GM19468 (cell line): ENCODE results near the gene ZNF221.
"Not testable (repeated sequence)": the region's sequence is repeated elsewhere in the genome, so short reads cannot be mapped to it uniquely, and the experiment has no call there.

Source experiments
- ATAC-seq: cut with Tn5 transposase; IDR thresholded peaks from one replicate; pipeline ENCODE4 v1.9.1; 2021; ENCODE audit warnings: mild to moderate bottlenecking, moderate library complexity, moderate number of reproducible peaks; ENCODE audit not compliant: unreplicated experiment; ENCODE audit errors: extremely low read depth

ZNF221 gene

DNA sequence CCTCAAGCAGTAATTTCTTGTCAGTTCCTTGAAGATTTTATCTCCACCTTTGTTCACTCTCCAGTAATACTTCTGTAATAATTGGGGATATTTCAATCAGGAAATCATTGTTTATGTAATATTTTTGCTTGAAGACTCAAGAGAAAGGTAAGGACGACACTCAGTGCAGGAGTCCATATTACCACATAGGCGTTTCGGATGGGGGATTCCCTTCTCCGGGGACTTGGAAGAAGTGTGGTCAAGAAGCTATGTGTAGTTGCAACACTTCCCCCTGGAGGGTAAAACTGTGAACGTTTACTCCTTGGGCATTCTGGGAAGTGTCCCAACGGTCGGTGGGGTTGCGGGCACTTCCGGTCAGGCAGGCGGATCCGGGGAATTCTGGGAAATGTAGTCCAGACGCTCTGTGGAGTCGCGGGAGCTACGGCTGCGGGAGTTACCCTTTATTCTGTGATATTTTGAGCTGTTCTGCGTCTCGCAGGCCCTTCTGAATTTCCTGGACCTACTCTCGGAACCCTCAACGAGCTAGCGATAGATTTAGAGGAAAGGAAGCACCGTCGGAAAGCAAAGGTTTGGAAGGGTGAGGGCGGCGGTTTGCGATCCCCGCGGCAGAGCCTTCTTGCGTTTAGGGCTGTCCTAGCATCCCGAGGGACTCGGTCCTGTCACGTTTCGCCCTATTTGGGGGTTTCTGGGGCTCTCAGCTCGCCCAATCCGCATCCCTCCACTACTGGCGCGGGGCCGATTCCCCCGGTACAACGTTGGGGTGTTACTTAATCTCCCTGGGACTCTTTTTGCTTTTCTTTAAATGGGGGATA lies at the start of gene ZNF221:
Gene ZNF221 (plus strand): TSS at position 395 of the 812 bp plus-strand sequence. CDS start 11,499 bp downstream, outside the sequence.
- peak; percentile 75 for ATAC-seq

DNA sequence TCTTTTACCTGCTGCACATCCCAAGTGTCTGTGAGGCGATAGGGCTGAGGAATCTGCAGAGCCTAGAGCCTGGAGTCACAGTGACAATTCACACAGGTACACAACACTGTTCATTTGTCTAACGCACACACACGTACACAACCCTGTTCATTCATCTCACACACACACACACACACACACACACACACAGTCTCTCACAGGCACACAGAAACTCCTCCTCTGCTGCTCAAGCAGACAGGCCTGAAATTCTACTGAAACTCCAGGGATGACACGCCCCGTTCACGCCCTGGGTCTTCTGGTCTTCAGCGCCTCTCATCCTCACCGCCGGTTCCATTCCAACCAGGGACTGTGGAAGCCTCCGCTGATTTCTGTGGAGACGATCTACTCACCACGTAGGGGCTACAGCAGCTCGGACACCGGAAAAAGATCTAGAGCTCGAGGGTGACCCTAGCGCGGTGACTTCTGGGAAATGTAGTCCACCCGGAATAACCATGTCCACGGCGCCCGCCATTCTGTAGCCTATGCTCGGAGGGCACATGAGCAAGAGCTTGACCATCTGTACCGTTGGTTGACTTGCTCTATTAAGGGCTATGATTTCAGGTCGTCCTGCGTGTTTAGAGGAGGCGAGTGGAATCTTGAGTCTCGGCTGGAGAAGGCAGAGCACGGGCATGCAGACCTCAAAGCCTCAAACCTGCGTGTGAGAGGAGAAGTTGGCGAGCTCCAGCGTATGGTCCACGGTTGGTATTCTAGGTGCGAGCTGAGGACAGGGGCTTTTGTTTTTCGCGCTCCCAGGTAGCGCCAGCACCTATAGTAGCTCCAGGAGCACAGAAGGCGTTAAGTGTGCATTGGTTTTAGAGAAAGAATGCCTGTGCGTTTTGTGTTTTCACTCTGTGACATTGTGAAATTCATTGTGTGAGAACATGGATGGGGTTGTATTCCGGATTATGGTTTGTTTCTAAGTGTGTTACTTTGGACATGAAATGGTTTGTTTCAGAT lies 49.3 kb upstream of the ZNF221 start:
- ATAC-seq = no peak

DNA sequence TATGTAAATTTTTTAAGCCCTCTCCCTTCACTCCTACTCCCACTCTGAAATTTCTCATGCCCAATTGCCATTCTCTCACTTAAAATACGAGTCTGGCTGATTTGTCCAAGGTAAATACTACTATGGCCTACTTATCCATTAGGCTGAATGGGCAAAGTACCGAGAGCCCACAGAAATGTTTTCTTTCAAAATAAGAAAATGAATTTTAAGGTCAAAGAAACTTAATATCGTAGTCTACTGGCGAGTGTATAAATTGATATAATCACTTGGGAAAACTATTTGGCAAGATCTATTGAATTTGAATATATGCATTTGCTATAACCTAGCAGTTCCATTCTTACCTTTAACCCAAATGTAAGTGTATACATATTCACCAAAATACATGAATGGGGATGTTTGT lies 48.6 kb upstream of the ZNF221 start:
- ATAC-seq = no peak

DNA sequence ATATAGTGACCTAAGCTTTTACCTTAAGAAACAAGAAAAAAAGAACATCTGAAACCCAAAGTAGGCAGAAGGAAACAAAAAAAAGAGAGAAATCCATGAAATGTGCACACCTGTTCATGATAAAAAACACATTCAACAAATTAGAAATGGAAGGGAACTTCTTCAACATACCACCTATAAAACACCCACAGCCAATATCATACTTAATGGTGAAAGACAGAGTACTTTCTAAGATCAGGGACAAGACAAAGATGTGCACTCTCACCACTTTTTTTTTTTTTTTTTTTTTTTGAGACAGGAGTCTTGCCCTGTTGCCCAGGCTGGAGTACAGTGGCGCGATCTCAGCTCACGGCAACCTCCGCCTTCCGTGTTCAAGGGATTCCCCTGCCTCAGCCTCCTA lies 45.1 kb upstream of the ZNF221 start:
- ATAC-seq = no peak

DNA sequence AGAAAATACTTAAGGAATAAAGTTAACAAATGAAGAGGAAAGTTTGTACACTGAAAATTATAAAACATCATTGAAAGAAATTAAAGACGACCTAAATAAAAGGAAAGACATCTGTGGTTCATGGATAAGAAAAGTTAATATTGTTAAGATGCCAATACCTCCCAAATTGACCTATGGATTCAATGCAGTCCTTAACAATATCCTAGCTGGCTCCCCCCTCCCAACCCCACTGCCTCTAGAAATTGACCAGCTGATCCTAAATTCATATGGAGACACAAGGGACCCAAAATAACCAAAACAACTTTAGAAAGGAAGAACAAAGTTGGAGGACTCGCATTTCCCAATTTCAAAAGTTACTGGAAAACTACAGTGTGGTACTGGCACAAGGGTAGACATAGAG lies 44.3 kb upstream of the ZNF221 start:
- ATAC-seq = no peak

DNA sequence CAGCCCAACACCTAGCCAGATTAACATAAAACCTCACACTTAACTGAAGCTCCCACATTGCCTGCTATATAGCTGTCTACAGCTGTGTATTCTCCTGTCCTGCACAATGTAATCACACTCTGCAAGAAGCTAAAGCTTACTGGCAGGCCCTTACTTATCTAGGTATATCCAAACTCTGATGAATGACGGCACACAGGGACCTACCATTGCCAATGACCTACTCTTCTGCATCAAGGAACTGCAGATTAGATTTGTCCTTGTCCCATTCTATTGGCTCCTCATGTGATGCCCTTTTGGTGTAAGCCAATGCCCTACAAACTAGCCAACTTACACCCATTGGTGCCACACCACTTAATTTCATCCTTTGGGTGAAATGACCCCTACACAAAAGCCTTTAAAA lies 42.4 kb upstream of the ZNF221 start:
- no peak for ATAC-seq

DNA sequence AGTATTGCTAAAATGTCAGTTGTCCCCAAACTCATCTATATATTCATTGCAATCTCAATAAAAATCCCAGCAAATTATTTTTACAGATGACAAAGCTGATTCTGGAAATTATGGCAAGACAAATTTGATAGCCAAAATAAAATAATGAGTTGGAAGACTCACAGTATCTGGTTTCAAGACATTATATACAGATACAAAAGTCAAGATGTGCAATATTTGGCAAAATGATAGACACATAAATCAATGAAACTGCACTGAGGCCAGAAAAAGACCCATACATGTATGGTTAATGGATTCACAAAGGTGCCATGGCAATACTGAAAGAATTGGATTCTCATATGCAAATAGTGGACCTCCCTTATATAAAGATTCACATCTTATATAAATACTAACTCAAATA lies 40.1 kb upstream of the ZNF221 start:
- ATAC-seq = no peak

DNA sequence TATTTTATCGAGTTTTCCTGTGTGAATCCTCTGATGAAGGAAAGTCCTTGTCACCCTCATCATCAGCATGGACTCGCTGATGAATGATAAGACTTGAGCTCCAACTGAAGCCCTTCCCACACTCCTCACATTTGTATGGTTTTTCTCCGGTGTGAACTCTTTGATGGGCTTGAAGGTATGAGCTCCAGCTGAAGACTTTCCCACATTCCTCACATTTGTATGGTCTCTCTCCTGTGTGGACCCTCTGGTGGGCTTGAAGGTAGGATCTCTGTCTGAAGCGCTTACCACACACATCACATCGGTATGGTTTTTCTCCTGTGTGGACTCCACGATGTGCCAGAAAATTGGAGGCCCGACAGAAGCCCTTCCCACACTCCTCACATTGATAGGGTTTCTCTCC lies 37.6 kb upstream of the ZNF221 start:
- no peak for ATAC-seq

DNA sequence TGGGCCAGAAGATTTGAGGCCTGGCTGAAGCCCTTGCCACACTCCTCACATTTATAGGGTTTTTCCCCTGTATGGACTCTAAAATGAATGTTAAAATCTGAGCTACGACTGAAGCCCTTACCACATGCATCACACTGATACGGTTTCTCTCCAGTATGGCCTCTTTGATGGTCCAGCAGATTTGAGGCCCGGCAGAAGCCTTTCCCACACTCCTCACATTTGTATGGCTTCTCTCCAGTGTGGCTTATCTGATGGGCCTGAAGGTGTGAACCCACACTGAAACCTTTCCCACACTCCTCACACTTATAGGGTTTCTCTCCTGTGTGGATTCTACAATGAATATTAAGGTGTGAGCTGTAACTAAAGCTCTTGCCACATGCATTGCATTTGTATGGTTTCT lies 37.0 kb upstream of the ZNF221 start:
- no peak for ATAC-seq

DNA sequence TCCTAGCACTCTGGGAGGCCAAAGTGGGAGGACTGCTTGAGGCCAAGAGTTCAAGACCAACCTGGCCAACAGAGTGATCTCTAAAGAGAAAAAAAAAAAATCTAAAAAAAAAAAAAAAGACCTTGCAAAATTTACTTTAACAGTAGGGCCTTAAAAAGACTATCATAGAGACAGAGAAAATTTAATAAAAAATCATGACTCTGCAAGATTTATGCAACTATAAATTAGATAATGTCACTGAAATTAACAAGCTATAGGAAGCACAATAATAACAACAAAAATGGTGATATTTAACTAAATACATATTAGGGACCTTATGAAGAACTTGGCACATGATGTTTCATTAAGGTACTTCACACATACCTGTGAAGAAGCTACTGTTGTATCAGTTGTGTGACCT lies 27.2 kb upstream of the ZNF221 start:
- no peak for ATAC-seq

DNA sequence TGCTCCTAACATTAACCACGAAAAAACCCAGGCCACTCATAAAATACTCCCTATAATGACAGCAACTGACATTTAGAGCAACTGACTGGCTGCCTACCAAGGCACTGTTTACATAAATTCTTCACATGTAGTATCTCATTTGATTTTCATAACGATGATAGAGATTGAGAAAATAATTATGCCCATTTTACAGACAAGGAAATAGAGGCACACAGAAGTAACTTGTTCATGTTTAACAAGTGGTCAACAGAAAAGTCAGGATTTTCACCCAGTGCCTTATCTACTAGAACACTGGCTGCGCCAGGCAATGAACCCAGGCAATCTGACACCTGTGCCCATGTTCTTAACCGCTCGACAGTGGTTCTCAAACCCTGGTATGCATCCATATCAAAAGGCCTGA lies 22.2 kb upstream of the ZNF221 start:
- no peak for ATAC-seq

DNA sequence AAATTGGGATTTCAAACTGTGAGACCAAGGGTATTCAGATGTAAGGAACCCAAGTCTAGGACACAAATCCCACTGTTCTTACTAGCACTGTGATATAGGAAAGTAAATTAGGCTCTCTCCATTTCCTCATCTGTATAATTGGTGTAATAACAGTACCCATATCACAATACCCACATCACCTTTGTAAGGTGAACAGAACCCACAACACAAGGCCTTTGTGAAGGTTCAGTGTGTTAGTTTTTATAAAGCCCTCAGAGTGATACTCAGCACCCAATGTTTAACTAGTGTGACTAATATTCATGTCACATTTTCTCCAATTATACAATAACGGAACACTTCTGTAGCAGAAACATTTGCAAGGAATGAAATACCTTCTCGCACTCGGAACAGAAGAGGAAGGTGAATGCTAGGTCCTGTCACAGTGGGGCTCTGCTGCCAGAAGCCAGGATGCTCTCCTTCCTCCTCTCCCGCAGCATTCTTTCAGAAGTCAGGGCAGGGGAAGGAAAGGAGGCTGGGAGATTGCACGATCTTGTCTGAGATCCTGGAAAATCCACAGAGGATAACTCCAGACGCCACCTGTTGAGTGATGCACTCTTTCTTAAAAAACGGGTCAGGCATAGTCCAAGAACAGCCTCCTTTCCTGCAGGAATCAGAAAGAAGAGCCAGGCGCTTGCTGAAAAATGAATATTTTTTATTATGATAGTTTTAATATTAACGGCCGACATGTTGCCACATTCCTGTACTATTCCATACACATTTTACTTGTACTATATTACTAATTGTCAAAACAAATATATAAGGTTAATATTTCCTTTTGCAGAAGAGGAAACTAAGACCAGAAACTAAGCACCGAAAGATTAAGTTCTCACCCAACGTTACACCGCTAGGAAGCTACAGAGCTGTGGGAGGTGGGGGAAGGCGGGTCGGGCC lies 16.7 kb upstream of the ZNF221 start:
- no peak for ATAC-seq

DNA sequence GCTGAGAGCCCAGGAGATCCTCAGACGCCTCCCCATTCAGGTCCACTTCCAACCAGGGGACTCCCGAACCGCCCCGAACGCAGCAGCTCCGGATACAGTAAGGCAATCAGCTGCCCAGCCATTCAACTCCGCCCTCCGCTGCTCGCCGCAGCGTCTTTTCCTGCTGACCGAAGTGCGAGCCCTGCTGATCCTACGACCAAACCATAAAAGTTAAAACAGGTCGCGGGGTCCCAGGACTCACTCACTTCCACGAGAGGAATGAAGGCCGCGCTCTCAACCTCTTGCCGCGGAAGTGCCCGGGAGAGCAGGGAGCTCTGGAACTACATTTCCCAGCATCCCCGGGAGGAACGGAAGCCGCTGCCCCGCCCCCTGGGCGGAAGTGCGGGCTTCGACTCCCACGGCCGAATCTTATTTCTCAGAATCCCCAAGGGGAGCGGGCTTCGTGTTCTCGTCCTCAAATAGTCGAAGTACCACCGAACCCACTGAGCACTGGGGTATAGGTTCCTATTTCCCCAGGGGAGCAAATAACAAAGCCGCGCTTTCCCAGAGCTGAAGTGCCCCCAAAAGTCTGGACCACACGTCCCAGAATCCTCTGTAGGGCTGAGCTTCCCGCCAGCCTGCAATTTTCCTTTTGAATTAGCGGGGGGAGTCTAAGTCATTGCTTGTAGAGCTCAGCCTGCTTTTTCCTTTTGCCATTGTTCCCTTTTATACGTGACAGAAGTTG lies 15.9 kb upstream of the ZNF221 start, which contains the start of gene ZNF45:
Gene ZNF45 (minus strand): TSS at position 298 of the 724 bp plus-strand sequence. CDS start 13,097 bp downstream, outside the sequence.
- ATAC-seq = peak; percentile 64

DNA sequence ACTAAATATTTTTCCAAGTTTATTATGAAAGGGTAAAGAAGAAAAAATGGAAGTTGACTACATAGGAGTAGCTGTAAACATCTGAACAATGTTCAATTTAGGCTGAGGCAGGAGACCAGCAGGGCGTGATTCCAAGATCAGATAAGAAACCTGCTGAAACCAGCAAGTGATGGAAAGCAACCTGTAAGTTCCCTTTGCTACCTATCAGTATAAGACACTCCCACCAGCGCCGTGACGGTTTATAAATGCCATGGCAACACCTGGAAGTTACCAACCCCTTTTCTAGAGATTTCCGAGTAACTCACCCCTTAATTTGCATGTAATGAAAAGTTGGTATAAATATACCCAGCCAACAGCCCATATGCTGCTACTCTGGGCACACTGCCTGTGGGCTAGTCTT lies 14.8 kb upstream of the ZNF221 start:
- ATAC-seq = no peak

DNA sequence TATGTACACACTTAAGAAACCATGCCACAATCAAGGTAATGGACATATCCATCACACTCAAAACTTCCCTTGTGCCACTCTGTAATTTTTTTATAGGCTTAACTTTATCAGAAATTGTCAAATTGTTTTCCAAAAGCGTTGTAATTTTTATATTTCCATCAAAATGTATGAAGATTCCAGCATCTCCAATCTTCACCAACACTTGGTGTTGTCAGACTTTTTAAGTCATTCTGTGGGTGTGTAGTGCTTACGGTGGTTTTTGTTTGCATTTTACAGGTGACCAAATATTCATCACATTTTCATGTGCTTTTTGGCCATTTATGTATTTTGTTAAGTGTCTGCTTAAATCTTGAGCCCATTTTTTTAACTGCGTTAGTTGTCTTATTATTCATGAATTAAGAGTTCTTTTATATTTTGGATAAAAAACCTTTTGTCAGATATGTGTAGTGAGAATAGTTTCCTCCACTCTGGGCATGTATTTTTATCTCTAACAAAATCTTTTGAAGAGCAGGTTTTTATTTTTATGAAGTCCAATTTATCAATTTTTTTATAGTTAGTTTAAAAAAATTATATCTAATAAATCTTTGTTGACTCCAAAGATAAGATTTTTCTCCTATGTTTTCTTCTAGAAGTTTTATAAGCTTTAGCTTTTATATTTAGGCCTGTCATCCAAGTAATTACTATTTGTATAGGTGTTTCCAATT lies 11.3 kb upstream of the ZNF221 start:
- no peak for ATAC-seq

DNA sequence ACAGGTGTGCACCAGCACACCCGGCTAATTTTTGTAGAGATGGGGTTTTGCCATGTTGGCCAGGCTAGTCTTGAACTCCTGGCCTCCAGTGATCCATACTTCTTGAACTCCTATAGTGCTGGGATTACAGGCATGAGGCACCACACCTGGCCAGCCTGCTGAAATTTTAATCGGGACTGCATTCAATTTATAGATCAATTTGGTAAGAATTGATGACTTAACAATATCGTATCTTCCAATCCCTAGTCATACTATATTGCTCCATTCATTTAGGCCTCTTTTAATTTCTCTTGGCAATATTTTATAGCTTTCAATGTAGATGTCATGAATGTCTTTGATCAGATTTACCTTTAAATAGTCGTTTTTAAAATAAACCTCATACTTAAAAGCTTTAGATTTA lies 10.3 kb upstream of the ZNF221 start:
- ATAC-seq = no peak

DNA sequence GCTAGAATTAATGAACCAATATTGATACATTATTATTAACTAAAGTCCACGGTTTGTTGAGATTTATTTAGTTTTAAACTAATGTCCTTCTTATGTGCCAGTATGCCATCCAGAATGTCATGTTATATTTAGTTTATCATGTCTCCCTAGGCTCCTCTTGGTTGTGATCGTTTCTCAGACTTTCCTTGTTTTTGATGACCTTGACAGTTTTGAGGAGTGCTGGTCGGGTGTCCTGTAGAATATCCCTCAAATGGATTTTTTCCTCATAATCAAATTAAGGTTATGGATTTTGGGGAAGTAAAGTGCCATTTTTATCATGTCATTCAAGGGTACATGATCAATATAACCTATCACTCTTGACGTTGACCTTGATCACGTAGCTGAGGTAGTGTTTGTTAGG lies 9.8 kb upstream of the ZNF221 start:
- no peak for ATAC-seq

DNA sequence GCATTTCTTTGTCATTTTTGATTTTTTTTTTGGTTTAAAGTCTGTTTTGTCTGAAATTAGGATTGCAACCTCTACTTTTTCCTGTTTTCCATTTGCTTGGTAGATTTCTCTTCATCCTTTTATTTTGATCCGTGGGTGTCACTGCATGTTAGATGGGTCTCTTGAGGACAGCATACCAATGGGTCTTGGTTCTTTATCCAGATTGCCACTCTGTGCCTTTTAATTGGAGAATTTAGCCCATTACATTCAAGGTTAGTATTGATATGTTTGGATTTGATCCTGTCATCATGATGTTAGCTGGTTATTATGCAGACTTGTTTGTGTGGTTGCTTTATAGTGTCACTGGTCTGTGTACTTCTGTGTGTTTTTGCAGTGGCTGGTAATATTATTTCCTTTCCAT lies 3.6 kb upstream of the ZNF221 start:
- not testable (repeated sequence) for ATAC-seq

DNA sequence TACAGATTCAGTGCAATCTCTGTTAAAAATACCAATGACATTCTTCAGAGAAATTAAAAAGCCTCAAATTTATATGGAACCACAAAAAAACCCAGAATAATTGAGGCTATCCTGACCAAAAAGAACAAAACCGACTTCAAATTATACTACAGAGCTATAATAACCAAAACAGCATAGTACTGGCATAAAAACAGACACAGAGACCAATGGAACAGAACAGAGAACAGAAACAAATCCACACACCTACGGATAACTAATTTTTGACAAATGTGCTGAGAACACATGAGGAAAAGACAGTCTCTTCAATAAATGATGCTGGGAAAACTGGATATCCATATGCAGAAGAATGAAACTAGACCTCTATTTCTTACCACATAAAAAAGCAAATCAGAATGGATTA lies 1.2 kb upstream of the ZNF221 start:
- not testable (repeated sequence) for ATAC-seq
